GM12878 (cell line): Measurements from ENCODE around the gene SVIL. TPM values are rescaled to one million over a fixed set of nuclear protein-coding genes. Genes with fewer than 3 reads are reported as not detected.

Source experiments
- ATAC-seq: fragments of 200-7000 bp; cut with Tn5 transposase; 3 replicates; pipeline ENCODE4 v1.9.1; 2020; ENCODE audit warnings: mild to moderate bottlenecking, moderate library complexity
- BruUV-seq: library from RNA; stranded (reverse); fragments of 400-500 nt; replicated peaks from 2 replicates; lab custom pipeline; 2021; lab: Mats Ljungman, UMichigan
- CTCF ChIA-PET: fragments of 300-600 bp; sonication (Branson Sonifier 250); formaldehyde crosslinking; extraction: SDS; loops from one replicate; lab custom pipeline; 2021; ENCODE audit warnings: inconsistent platforms; lab: Yijun Ruan, JAX
- POLR2A ChIA-PET: fragments of 350-600 bp; formaldehyde crosslinking; extraction: SDS; loops from one replicate; lab custom pipeline; 2021; ENCODE audit warnings: inconsistent platforms; lab: Charles Lee
- RAD21 ChIA-PET: fragments of 300-600 bp; sonication (Branson Sonifier 250); formaldehyde crosslinking; loops from one replicate; lab custom pipeline; 2023; ENCODE audit warnings: antibody characterized with exemption; ENCODE audit not compliant: unreplicated experiment; lab: Charles Lee
- SMC1A ChIA-PET: fragments of 300-600 bp; sonication (Branson Sonifier 250); formaldehyde crosslinking; loops from one replicate; lab custom pipeline; 2023; ENCODE audit not compliant: unreplicated experiment, uncharacterized antibody; lab: Charles Lee
- DNase-seq: peaks from one replicate; pipeline ENCODE4 v3.0.0-alpha.2; 2011; ENCODE audit warnings: low read depth, low spot score
- FAIRE-seq: peaks from 3 replicates; lab custom pipeline; 2011; peaks lifted over from hg19 to GRCh38; lab: Jason Lieb, UNC
- H2AFZ ChIP-seq: 2 replicates; pipeline ENCODE4 v1.6.0; 2011; ENCODE audit warnings: low read depth, low read length, control low read depth; ENCODE audit not compliant: control insufficient read depth
- H3K27ac ChIP-seq: 2 replicates; pipeline ENCODE4 v1.5.1; 2011; ENCODE audit warnings: control low read depth; ENCODE audit not compliant: control insufficient read depth, insufficient read depth
- H3K27me3 ChIP-seq, 2 experiments: replicated peaks in 1 of 2; 2 replicates each; pipeline versions ENCODE4 v1.6.0 to v1.6.1; 2011; ENCODE audit warnings: low read length in 1 of 2; ENCODE audit not compliant: control insufficient read depth in 2 of 2, insufficient read depth in 2 of 2
- H3K36me3 ChIP-seq, 2 experiments: 2 replicates each; pipeline ENCODE4 v1.5.1; 2011; ENCODE audit warnings: low read length in 1 of 2; ENCODE audit not compliant: control insufficient read depth in 2 of 2, insufficient read depth in 2 of 2
- H3K4me1 ChIP-seq: 2 replicates; pipeline ENCODE4 v1.6.1; 2011; ENCODE audit warnings: mild to moderate bottlenecking, low read length, moderate library complexity, mixed read lengths; ENCODE audit not compliant: control insufficient read depth, insufficient read depth
- H3K4me2 ChIP-seq: 2 replicates; pipeline ENCODE4 v1.6.0; 2011; ENCODE audit warnings: control low read depth; ENCODE audit not compliant: control insufficient read depth, insufficient read depth
- H3K4me3 ChIP-seq: fragments of 200-600 bp; sonication (generic); 2 replicates; pipeline ENCODE4 v1.5.1; 2016
- H3K79me2 ChIP-seq: 2 replicates; pipeline ENCODE4 v1.6.0; 2011; ENCODE audit warnings: low read length; ENCODE audit not compliant: control insufficient read depth, insufficient read depth
- H3K9ac ChIP-seq: 2 replicates; pipeline ENCODE4 v1.8.0; 2011; ENCODE audit warnings: low read length, control low read depth, mixed read lengths; ENCODE audit not compliant: control insufficient read depth, insufficient read depth
- H3K9me3 ChIP-seq: replicated peaks from 3 replicates; pipeline ENCODE4 v1.5.1; 2011; ENCODE audit warnings: mild to moderate bottlenecking, low read length; ENCODE audit not compliant: control insufficient read depth, insufficient read depth
- H4K20me1 ChIP-seq: 2 replicates; pipeline ENCODE4 v1.6.0; 2011; ENCODE audit not compliant: control insufficient read depth, insufficient read depth
- BACH1 ChIP-seq: fragments of 450-650 bp; IDR thresholded peaks from 2 replicates; pipeline ENCODE4 v1.6.1; 2017; ENCODE audit warnings: mild to moderate bottlenecking, borderline replicate concordance
- JUND ChIP-seq: IDR thresholded peaks from 2 replicates; pipeline ENCODE4 v1.6.1; 2012; ENCODE audit warnings: low read depth, mild to moderate bottlenecking, low read length, improper control_type of control experiment, moderate library complexity
- TCF12 ChIP-seq: IDR thresholded peaks from 2 replicates; pipeline ENCODE4 v1.6.1; 2011; ENCODE audit warnings: low read depth, mild to moderate bottlenecking, low read length
- WGBS: methylation state at CpG from one replicate; pipeline ENCODE4 v1.1.6; 2016; ENCODE audit warnings: low lambda C conversion rate; ENCODE audit not compliant: insufficient replicate concordance, insufficient coverage; ENCODE audit errors: missing lambda C conversion rate; 5-methylcytosine and 5-hydroxymethylcytosine counted together
- in situ Hi-C: fragments of 300-500 bp; cut with MboI; formaldehyde crosslinking; loops from 9 replicates; pipeline ENCODE4 v1.14.3; 2018; ENCODE audit warnings: mixed read lengths
- intact Hi-C: fragments of 100-400 bp; cut with micrococcal nuclease; formaldehyde crosslinking; loops from one replicate; pipeline ENCODE4 v1.14.2; 2022; ENCODE audit not compliant: unreplicated experiment
- polyA plus RNA-seq, 11 experiments: library from polyadenylated mRNA; depleted of rRNA in 4 of 11; unstranded in 6 of 11; stranded (reverse) in 5 of 11; fragments of >200 nt; fragmentation: Nextera tagmentation in 4 of 11; fragmentation: Illumina TruSeq in 1 of 11; extraction: Ambion mirVana in 4 of 11; extraction: Trizol in 1 of 11; gene quantifications; 1 replicate in 1 of 11; 2 replicates in 10 of 11; pipeline versions ENCODE4 v1.2.1 to v1.2.3, GENCODE V29; 2011 to 2016; ENCODE audit warnings: inconsistent platforms in 2 of 11, missing spikeins in 2 of 11, low read depth in 1 of 11
- total RNA-seq, 4 experiments: library from RNA; depleted of rRNA in 3 of 4; stranded (reverse); fragments of >200 nt in 3 of 4; fragmentation: Illumina TruSeq in 1 of 4; extraction: Trizol in 1 of 4; gene quantifications; 2 replicates each; pipeline versions ENCODE4 v1.2.1 to v1.2.3, GENCODE V29; 2013 to 2021
- TF ChIP-seq, protein P1 (sequence below): IDR thresholded peaks from 2 replicates; pipeline ENCODE4 v1.6.1; 2012; ENCODE audit warnings: improper control_type of control experiment, low read depth, low read length; ENCODE audit not compliant: insufficient replicate concordance
- TF ChIP-seq, protein P2 (sequence below): fragments of 450-650 bp; IDR thresholded peaks from 2 replicates; pipeline ENCODE4 v1.6.1; 2017; ENCODE audit warnings: antibody characterized with exemption, mild to moderate bottlenecking, moderate library complexity

Gene SVIL
- total and polyA plus RNA-seq, 10 of the 15 experiments (the other 5 are each of a cell fraction or from before 2014, with no cell fraction given): 0.22 to 1.9 (median 0.87) TPM

GRCh38 chr10:29676732-29677131 is 42.0 kb upstream of the SVIL start:
- ChIA-PET CTCF (no interaction called here), RAD21 (no interaction called here), SMC1A (no interaction called here), POLR2A (no interaction called here)
- Histone ChIP-seq H3K9me3 (no peaks in the 10 kb centered on the region; the same call in 2 of the 3 replicates), H3K79me2 (no peaks in the 10 kb centered on the region), H3K4me3 (no peak overlapping the region), H3K36me3 (no peaks in the 10 kb centered on the region; a peak in 1 of 4 replicates), H3K4me2 (no peak overlapping the region), H3K9ac (no peak overlapping the region), H3K27ac (no peak overlapping the region), H4K20me1 (no peaks in the 10 kb centered on the region), H3K27me3 (no peaks in the 10 kb centered on the region), H3K4me1 (no peaks in the 10 kb centered on the region), H2AFZ (no peak overlapping the region)
- no TSS peak for BruUV-seq
- in situ Hi-C loops (no loop called here), intact Hi-C loops (no loop called here)
- TF ChIP-seq TCF12 (no peak), JUND (no peak), BACH1 (no peak)
- TF ChIP-seq, protein P1, sequence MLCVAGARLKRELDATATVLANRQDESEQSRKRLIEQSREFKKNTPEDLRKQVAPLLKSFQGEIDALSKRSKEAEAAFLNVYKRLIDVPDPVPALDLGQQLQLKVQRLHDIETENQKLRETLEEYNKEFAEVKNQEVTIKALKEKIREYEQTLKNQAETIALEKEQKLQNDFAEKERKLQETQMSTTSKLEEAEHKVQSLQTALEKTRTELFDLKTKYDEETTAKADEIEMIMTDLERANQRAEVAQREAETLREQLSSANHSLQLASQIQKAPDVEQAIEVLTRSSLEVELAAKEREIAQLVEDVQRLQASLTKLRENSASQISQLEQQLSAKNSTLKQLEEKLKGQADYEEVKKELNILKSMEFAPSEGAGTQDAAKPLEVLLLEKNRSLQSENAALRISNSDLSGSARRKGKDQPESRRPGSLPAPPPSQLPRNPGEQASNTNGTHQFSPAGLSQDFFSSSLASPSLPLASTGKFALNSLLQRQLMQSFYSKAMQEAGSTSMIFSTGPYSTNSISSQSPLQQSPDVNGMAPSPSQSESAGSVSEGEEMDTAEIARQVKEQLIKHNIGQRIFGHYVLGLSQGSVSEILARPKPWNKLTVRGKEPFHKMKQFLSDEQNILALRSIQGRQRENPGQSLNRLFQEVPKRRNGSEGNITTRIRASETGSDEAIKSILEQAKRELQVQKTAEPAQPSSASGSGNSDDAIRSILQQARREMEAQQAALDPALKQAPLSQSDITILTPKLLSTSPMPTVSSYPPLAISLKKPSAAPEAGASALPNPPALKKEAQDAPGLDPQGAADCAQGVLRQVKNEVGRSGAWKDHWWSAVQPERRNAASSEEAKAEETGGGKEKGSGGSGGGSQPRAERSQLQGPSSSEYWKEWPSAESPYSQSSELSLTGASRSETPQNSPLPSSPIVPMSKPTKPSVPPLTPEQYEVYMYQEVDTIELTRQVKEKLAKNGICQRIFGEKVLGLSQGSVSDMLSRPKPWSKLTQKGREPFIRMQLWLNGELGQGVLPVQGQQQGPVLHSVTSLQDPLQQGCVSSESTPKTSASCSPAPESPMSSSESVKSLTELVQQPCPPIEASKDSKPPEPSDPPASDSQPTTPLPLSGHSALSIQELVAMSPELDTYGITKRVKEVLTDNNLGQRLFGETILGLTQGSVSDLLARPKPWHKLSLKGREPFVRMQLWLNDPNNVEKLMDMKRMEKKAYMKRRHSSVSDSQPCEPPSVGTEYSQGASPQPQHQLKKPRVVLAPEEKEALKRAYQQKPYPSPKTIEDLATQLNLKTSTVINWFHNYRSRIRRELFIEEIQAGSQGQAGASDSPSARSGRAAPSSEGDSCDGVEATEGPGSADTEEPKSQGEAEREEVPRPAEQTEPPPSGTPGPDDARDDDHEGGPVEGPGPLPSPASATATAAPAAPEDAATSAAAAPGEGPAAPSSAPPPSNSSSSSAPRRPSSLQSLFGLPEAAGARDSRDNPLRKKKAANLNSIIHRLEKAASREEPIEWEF: no peak
- TF ChIP-seq, protein P2, sequence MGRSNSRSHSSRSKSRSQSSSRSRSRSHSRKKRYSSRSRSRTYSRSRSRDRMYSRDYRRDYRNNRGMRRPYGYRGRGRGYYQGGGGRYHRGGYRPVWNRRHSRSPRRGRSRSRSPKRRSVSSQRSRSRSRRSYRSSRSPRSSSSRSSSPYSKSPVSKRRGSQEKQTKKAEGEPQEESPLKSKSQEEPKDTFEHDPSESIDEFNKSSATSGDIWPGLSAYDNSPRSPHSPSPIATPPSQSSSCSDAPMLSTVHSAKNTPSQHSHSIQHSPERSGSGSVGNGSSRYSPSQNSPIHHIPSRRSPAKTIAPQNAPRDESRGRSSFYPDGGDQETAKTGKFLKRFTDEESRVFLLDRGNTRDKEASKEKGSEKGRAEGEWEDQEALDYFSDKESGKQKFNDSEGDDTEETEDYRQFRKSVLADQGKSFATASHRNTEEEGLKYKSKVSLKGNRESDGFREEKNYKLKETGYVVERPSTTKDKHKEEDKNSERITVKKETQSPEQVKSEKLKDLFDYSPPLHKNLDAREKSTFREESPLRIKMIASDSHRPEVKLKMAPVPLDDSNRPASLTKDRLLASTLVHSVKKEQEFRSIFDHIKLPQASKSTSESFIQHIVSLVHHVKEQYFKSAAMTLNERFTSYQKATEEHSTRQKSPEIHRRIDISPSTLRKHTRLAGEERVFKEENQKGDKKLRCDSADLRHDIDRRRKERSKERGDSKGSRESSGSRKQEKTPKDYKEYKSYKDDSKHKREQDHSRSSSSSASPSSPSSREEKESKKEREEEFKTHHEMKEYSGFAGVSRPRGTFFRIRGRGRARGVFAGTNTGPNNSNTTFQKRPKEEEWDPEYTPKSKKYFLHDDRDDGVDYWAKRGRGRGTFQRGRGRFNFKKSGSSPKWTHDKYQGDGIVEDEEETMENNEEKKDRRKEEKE: no peak
- FAIRE-seq (no peak), ATAC-seq (no peak), DNase-seq (no peak)
- WGBS: 30% methylated on average over 4 of the region's 4 CpGs
